ENCODE data around the gene MBD5. TPM values are rescaled to one million over a fixed set of nuclear protein-coding genes. Genes with fewer than 3 reads are reported as not detected.

MBD5 gene
- total and polyA plus RNA-seq, 12 donors, result 5.6 to 61.7 (median 40.5) TPM

DNA sequence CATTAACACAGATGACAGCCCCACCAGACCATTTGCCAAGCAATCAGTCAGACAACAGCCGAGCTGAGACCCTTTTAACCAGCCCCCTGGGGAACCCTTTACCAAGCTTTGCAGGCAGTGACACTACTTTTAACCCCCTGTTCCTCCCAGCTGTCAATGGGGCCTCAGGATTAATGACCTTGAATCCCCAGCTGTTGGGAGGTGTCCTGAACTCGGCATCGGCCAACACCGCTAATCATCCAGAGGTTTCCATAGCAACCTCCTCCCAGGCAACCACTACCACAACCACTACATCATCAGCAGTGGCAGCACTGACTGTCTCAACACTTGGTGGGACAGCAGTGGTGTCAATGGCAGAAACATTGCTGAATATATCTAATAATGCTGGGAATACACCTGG lies 462.8 kb downstream of the MBD5 start:
- H3K9me3 ChIP-seq (replicated peaks in 1 of 3), result no peaks in the 10 kb centered on the region
- intact Hi-C loops (cut with DNase I), result no loop called here
- no peaks in the 10 kb centered on the region for H3K27me3 ChIP-seq
- H3K36me3 ChIP-seq (replicated peaks in 1 of 2), result no peaks in the 10 kb centered on the region
- no peaks in the 10 kb centered on the region for H3K4me1 ChIP-seq (replicated peaks in 1 of 2)
- no peak overlapping the region for H3K4me3 ChIP-seq
- DNase-seq, result no peak
- H3K27ac ChIP-seq, result no peak overlapping the region
- WGBS, 4 donors, result 32 to 45% (median 37%) methylated on average over 4 of the region's 4 CpGs
- TF ChIP-seq, protein P1, sequence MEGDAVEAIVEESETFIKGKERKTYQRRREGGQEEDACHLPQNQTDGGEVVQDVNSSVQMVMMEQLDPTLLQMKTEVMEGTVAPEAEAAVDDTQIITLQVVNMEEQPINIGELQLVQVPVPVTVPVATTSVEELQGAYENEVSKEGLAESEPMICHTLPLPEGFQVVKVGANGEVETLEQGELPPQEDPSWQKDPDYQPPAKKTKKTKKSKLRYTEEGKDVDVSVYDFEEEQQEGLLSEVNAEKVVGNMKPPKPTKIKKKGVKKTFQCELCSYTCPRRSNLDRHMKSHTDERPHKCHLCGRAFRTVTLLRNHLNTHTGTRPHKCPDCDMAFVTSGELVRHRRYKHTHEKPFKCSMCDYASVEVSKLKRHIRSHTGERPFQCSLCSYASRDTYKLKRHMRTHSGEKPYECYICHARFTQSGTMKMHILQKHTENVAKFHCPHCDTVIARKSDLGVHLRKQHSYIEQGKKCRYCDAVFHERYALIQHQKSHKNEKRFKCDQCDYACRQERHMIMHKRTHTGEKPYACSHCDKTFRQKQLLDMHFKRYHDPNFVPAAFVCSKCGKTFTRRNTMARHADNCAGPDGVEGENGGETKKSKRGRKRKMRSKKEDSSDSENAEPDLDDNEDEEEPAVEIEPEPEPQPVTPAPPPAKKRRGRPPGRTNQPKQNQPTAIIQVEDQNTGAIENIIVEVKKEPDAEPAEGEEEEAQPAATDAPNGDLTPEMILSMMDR (IDR thresholded peaks at IDR 0.05), result no peak
- TF ChIP-seq POLR2A (IDR thresholded peaks at IDR 0.05), result no peak

DNA sequence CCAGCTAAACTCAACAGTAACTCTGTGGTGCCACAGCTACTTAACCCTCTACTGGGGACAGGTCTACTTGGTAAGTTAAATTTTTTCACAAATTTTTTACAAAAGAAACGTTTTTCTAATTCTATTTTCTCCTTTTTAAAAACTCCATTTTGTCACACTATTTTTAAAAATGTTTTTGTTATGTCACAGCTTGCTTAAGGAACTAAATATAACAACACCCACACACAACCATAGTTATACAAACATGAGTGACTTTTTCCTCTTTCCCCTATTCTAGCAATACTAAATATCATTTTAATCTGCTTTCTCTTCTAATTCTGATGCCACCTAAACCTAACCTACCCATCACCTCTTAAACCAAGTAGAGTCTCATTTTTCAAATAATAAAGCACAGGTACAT lies 463.2 kb downstream of the MBD5 start:
- Histone ChIP-seq H3K4me1 (replicated peaks in 1 of 2) (no peaks in the 10 kb centered on the region), H3K4me3 (no peak overlapping the region), H3K27me3 (no peaks in the 10 kb centered on the region), H3K36me3 (replicated peaks in 1 of 2) (no peaks in the 10 kb centered on the region), H3K9me3 (replicated peaks in 1 of 3) (no peaks in the 10 kb centered on the region), H3K27ac (no peak overlapping the region)
- DNase-seq, result no peak
- TF ChIP-seq, protein P1 (IDR thresholded peaks at IDR 0.05), result no peak
- TF ChIP-seq POLR2A (IDR thresholded peaks at IDR 0.05), result no peak
- intact Hi-C loops (cut with DNase I), result no loop called here
- WGBS, 4 donors, result 26 to 49% (median 44%) methylated on average over 1 of the region's 1 CpG

DNA sequence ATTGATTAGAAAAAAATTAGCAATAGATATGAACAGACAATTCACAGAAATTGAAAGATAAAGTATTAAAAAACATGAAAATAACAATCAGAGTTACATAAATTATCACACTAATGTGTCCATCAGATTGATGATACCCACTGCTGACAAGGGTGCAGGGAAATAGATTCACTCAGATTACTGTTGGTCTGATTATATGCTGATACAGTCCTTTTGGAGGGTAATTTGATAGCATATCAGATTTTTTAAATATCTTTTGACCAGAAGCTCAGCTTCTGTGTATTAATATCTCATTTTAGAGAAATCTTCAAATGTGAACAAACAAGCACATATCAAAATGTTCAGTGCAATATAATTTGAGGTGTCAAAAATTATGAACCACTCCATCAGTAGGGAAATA lies 465.8 kb downstream of the MBD5 start:
- no peak overlapping the region for H3K27ac ChIP-seq
- H3K36me3 ChIP-seq (replicated peaks in 1 of 2), result no peaks in the 10 kb centered on the region
- no peak for DNase-seq
- no peaks in the 10 kb centered on the region for H3K9me3 ChIP-seq (replicated peaks in 1 of 3)
- no peak overlapping the region for H3K4me3 ChIP-seq
- TF ChIP-seq, protein P1 (IDR thresholded peaks at IDR 0.05), result no peak
- no peak for TF ChIP-seq POLR2A (IDR thresholded peaks at IDR 0.05)
- no peaks in the 10 kb centered on the region for H3K27me3 ChIP-seq
- intact Hi-C loops (cut with DNase I), result no loop called here
- H3K4me1 ChIP-seq (replicated peaks in 1 of 2), result no peaks in the 10 kb centered on the region

DNA sequence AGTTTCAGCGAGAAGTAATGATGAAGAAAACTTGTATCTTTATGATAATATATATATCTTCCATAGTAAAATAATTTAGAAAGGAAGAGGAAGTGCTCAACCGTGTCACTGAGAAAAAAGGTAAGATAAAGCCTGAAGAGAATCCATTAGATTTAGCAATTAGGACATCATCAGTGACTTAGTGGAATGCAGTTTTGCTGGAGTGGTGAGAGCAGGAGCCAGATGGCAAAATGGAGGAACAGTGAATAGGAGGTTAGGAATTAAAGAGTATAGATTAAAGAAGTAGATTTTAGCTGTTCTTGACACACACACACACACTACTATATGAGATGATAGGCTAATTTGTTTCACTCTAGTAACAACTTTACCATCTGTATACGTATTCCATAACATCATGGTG lies 466.5 kb downstream of the MBD5 start:
- H3K4me1 ChIP-seq (replicated peaks in 1 of 2), result no peaks in the 10 kb centered on the region
- no peak for DNase-seq
- H3K4me3 ChIP-seq, result no peak overlapping the region
- H3K36me3 ChIP-seq (replicated peaks in 1 of 2), result no peaks in the 10 kb centered on the region
- WGBS, 4 donors, result 87 to 98% (median 89%) methylated on average over 3 of the region's 3 CpGs
- H3K9me3 ChIP-seq (replicated peaks in 1 of 3), result no peaks in the 10 kb centered on the region
- no peak overlapping the region for H3K27ac ChIP-seq
- H3K27me3 ChIP-seq, result no peaks in the 10 kb centered on the region
- intact Hi-C loops (cut with DNase I), result no loop called here
- TF ChIP-seq, protein P1 (IDR thresholded peaks at IDR 0.05), result no peak
- TF ChIP-seq POLR2A (IDR thresholded peaks at IDR 0.05), result no peak

All from adrenal gland (tissue), 12 donors.